Smooth muscle cell of the coronary artery (primary cell): Measurements from ENCODE around the gene BRF1. TPM values are rescaled to one million over a fixed set of nuclear protein-coding genes. Genes with fewer than 3 reads are reported as not detected.

Experiments
- total RNA-seq: library from RNA; depleted of rRNA; stranded (reverse); fragments of >200 nt; gene quantifications from 2 replicates; pipeline ENCODE4 v1.2.3, GENCODE V29; 2014; ENCODE audit warnings: low replicate concordance

BRF1 gene
- total RNA-seq = 22.7 and 37.1 TPM in 2 replicates

GRCh38 chr14:105300542-105301102 is at the start of gene BRF1:
TSS of gene BRF1 (minus strand) at chr14:105301001. CDS start at chr14:105300629, 372 bp downstream.

GRCh38 chr14:105314287-105315200 is 13.7 kb upstream of the BRF1 start, which contains the start of gene PACS2:
TSS of gene PACS2 (plus strand) at chr14:105314748. CDS start at chr14:105314919, 171 bp downstream.

GRCh38 chr14:105248368-105249181 is 52.2 kb downstream of the BRF1 start, which contains the start of gene BTBD6:
TSS of gene BTBD6 (plus strand) at chr14:105248533. CDS start at chr14:105248712, 179 bp downstream.

GRCh38 chr14:105180592-105181548 is 119.9 kb downstream of the BRF1 start, which contains the start of gene NUDT14:
TSS of gene NUDT14 (minus strand) at chr14:105181312. CDS start at chr14:105181209, 103 bp downstream.

GRCh38 chr14:105168496-105168978 is 132.3 kb downstream of the BRF1 start, which contains the start of gene JAG2:
TSS of gene JAG2 (minus strand) at chr14:105168776. CDS start at chr14:105168420, 356 bp downstream.

Other genes with a start within 250 kb of the BRF1 start
- gene GPR132, start 235.6 kb downstream of the BRF1 start, total RNA-seq = 0.12 TPM in 1 of 2 replicates, not detected in the other
- gene JAG2, start 132.2 kb downstream of the BRF1 start, total RNA-seq = 1.6 and 4.2 TPM in 2 replicates
- 11.1 and 15.2 TPM in 2 replicates for gene NUDT14, start 119.7 kb downstream of the BRF1 start, total RNA-seq
- gene BTBD6, start 52.5 kb downstream of the BRF1 start, total RNA-seq = 29.3 and 37.4 TPM in 2 replicates
- gene PACS2, start 13.7 kb upstream of the BRF1 start, total RNA-seq = 40.9 and 67.9 TPM in 2 replicates
- 0.23 TPM in 2 replicates for gene TEX22, start 97.5 kb upstream of the BRF1 start, total RNA-seq
- gene MTA1, start 118.8 kb upstream of the BRF1 start, total RNA-seq = 25.0 and 31.4 TPM in 2 replicates
- 20.5 and 148 TPM in 2 replicates for gene CRIP2, start 173.8 kb upstream of the BRF1 start, total RNA-seq
- 1.2 and 7.7 TPM in 2 replicates for gene CRIP1, start 185.9 kb upstream of the BRF1 start, total RNA-seq
- gene TEDC1, start 190.2 kb upstream of the BRF1 start, total RNA-seq = 1.9 and 5.5 TPM in 2 replicates
- gene TMEM121, start 225.6 kb upstream of the BRF1 start, total RNA-seq = 12.6 and 13.6 TPM in 2 replicates